Cardiac muscle cell (in vitro differentiated cells and primary cell): ENCODE data around the gene CMTM6. TPM values are rescaled to one million over a fixed set of nuclear protein-coding genes. Genes with fewer than 3 reads are reported as not detected.
A peak's percentile ranks its signal among the peaks of the same experiment; 100 is the strongest.

ENCODE experiments used
- DNase-seq, 2 donors: peaks; one replicate each; pipeline versions ENCODE4 v3.0.0 to v3.0.0-alpha.2; 2010 to 2017; ENCODE audit warnings: low read depth in 1 of 2, low spot score in 1 of 2
- H3K27ac ChIP-seq: fragments of 200-600 bp; sonication (generic); 2 replicates; pipeline ENCODE4 v1.5.1; 2016
- H3K27me3 ChIP-seq: fragments of 200-600 bp; sonication (generic); 2 replicates; pipeline ENCODE4 v1.6.0; 2016; ENCODE audit warnings: control low read depth
- H3K36me3 ChIP-seq: fragments of 200-600 bp; sonication (generic); 2 replicates; pipeline ENCODE4 v1.5.1; 2016; ENCODE audit warnings: control low read depth
- H3K4me1 ChIP-seq: fragments of 200-600 bp; sonication (generic); 2 replicates; pipeline ENCODE4 v1.8.1; 2017; ENCODE audit warnings: low read depth, mild to moderate bottlenecking, mixed run types
- H3K4me3 ChIP-seq: fragments of 200-600 bp; sonication (generic); 2 replicates; pipeline ENCODE4 v1.5.1; 2016; ENCODE audit warnings: mild to moderate bottlenecking
- H3K9me3 ChIP-seq: fragments of 200-600 bp; sonication (generic); 2 replicates; pipeline ENCODE4 v1.5.1; 2017; ENCODE audit warnings: low read depth, mild to moderate bottlenecking, control low read depth
- CTCF ChIP-seq: IDR thresholded peaks from 2 replicates; pipeline ENCODE4 v1.5.1; 2012; ENCODE audit warnings: low read depth, mild to moderate bottlenecking, low read length
- polyA plus RNA-seq: library from polyadenylated mRNA; unstranded; fragments of >200 nt; fragmentation: Nextera tagmentation; extraction: Ambion mirVana; gene quantifications from 2 replicates; pipeline ENCODE4 v1.2.1, GENCODE V29; 2016
- total RNA-seq: library from RNA; depleted of rRNA; stranded (reverse); fragments of >200 nt; gene quantifications from 2 replicates; pipeline ENCODE4 v1.2.3, GENCODE V29; 2016

Gene CMTM6
- total and polyA plus RNA-seq, 2 experiments from 2014 or later: 24.5 to 39.9 TPM

- no peak for TF ChIP-seq CTCF
- Histone ChIP-seq H3K36me3 (no peaks in the 10 kb centered on the region), H3K4me3 (no peak overlapping the region)
Observed at GRCh38 chr3:32493437-32494414, 8.9 kb downstream of the CMTM6 start.

GRCh38 chr3:32492684-32493436, 9.8 kb downstream of the CMTM6 start:
- Histone ChIP-seq H3K27ac (no peak overlapping the region), H3K4me3 (no peak overlapping the region), H3K9me3 (no peaks in the 10 kb centered on the region), H3K36me3 (no peaks in the 10 kb centered on the region), H3K27me3 (no peaks in the 10 kb centered on the region), H3K4me1 (peaks cover 13% of the 10 kb centered on the region)
- no peak for DNase-seq
- TF ChIP-seq CTCF: no peak

More at GRCh38 chr3:32493437-32494414, 8.9 kb downstream of the CMTM6 start:
- H3K27me3 ChIP-seq: no peaks in the 10 kb centered on the region
- no peaks in the 10 kb centered on the region for H3K9me3 ChIP-seq
- peaks cover 13% of the 10 kb centered on the region for H3K4me1 ChIP-seq
- H3K27ac ChIP-seq: no peak overlapping the region
- DNase-seq: peak in 1 of 2 donors; percentile 47

- TF ChIP-seq CTCF: no peak
- no peak overlapping the region for H3K27ac ChIP-seq
- DNase-seq: peak in 1 of 2 donors; percentile 17
- H3K4me1 ChIP-seq: peaks cover 14% of the 10 kb centered on the region
- no peaks in the 10 kb centered on the region for H3K9me3 ChIP-seq
- H3K36me3 ChIP-seq: peaks cover 3% of the 10 kb centered on the region
- H3K4me3 ChIP-seq: no peak overlapping the region
- no peaks in the 10 kb centered on the region for H3K27me3 ChIP-seq
Observed at GRCh38 chr3:32488474-32489008, 14.1 kb downstream of the CMTM6 start.

GRCh38 chr3:32487781-32488473, 14.7 kb downstream of the CMTM6 start:
- H3K27me3 ChIP-seq: no peaks in the 10 kb centered on the region
- no peak for DNase-seq

More at GRCh38 chr3:32487781-32488473, 14.7 kb downstream of the CMTM6 start:
- no peak for TF ChIP-seq CTCF
- Histone ChIP-seq H3K4me1 (peaks cover 11% of the 10 kb centered on the region), H3K36me3 (peaks cover 3% of the 10 kb centered on the region), H3K27ac (no peak overlapping the region), H3K4me3 (no peak overlapping the region), H3K9me3 (no peaks in the 10 kb centered on the region)
